Transverse colon (tissue), 3 donors: ENCODE data around the gene PCNX1.

Source experiments
- CTCF ChIP-seq, 5 experiments: fragments of 200-600 bp in 3 of 5; fragments of 450-650 bp in 2 of 5; sonication (generic) in 3 of 5; IDR thresholded peaks; 1 replicate in 2 of 5; 2 replicates in 3 of 5; pipeline ENCODE4 v1.5.1; 2016 to 2017; ENCODE audit warnings: antibody characterized with exemption in 5 of 5, inconsistent platforms in 3 of 5, mild to moderate bottlenecking in 2 of 5, moderate library complexity in 1 of 5
- POLR2A ChIP-seq: fragments of 450-650 bp; IDR thresholded peaks from one replicate; pipeline ENCODE4 v1.6.1; 2016; ENCODE audit warnings: antibody characterized with exemption, mild to moderate bottlenecking, moderate library complexity

- no peak for TF ChIP-seq CTCF (IDR thresholded peaks at IDR 0.05)
- no peak for TF ChIP-seq POLR2A
Measured at GRCh38 chr14:70920608-70921007, 13.3 kb downstream of the PCNX1 start.
